Thyroid gland (tissue), 4 donors: Measurements from ENCODE around the gene SPG7.

Experiments
- POLR2A ChIP-seq, 2 donors: fragments of 450-650 bp; IDR thresholded peaks; one replicate each; pipeline ENCODE4 v1.6.1; 2017; ENCODE audit warnings: antibody characterized with exemption in 2 of 2, mild to moderate bottlenecking in 2 of 2, moderate library complexity in 1 of 2
- TF ChIP-seq, protein P1 (sequence below), 6 experiments: fragments of 200-600 bp in 3 of 6; fragments of 450-650 bp in 3 of 6; sonication (generic) in 3 of 6; IDR thresholded peaks; one replicate each; pipeline ENCODE4 v1.5.1; 2016 to 2019; ENCODE audit warnings: antibody characterized with exemption in 6 of 6, mild to moderate bottlenecking in 2 of 6, inconsistent platforms in 1 of 6, moderate library complexity in 1 of 6

DNA sequence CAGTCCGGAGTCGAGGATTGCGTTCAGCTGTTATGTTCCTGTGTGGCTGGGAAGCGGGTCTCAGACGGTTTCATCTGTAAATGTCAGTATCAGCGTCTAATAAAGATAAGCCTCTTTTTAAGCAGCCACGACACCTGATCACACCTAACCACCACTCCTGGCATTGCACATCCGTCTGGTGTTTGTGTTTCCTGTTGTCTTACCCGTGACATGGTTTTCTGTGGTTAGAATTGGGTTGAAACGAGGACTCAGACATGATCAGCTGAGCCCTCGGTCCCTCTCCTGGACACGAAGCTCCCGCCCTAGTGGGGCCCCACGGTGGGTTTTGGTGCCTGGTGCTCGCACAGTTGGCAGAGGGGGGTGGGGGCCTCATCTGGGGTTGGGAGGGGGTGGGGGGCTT, 85.6 kb downstream of the SPG7 start:
- TF ChIP-seq, protein P1, sequence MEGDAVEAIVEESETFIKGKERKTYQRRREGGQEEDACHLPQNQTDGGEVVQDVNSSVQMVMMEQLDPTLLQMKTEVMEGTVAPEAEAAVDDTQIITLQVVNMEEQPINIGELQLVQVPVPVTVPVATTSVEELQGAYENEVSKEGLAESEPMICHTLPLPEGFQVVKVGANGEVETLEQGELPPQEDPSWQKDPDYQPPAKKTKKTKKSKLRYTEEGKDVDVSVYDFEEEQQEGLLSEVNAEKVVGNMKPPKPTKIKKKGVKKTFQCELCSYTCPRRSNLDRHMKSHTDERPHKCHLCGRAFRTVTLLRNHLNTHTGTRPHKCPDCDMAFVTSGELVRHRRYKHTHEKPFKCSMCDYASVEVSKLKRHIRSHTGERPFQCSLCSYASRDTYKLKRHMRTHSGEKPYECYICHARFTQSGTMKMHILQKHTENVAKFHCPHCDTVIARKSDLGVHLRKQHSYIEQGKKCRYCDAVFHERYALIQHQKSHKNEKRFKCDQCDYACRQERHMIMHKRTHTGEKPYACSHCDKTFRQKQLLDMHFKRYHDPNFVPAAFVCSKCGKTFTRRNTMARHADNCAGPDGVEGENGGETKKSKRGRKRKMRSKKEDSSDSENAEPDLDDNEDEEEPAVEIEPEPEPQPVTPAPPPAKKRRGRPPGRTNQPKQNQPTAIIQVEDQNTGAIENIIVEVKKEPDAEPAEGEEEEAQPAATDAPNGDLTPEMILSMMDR (IDR thresholded peaks at IDR 0.05) = no peak
- no peak for TF ChIP-seq POLR2A (IDR thresholded peaks at IDR 0.05)
